WTC11 (cell line): ENCODE data around the gene IVNS1ABP. TPM values are rescaled to one million over a fixed set of nuclear protein-coding genes. Genes with fewer than 3 reads are reported as not detected.

Experiments
- ATAC-seq: fragments of 200-7000 bp; cut with Tn5 transposase; 2 replicates; pipeline ENCODE4 v1.10.0; 2021; ENCODE audit warnings: mild to moderate bottlenecking, moderate library complexity
- CTCF ChIA-PET: fragments of 300-600 bp; sonication (Branson Sonifier 250); formaldehyde crosslinking; loops from one replicate; lab custom pipeline; 2021; ENCODE audit warnings: antibody characterized with exemption; lab: Charles Lee
- POLR2A ChIA-PET: fragments of 350-600 bp; sonication (Branson Sonifier 250); formaldehyde crosslinking; loops from one replicate; lab custom pipeline; 2021; ENCODE audit warnings: antibody characterized with exemption; lab: Charles Lee
- DNase-seq: peaks from one replicate; pipeline ENCODE4 v3.0.0; 2021; ENCODE audit warnings: low spot score
- H3K27ac Mint-ChIP-seq: 2 replicates; pipeline ENCODE4 v1.8.0; 2021; ENCODE audit warnings: mixed read lengths
- H3K27me3 Mint-ChIP-seq: 2 replicates; pipeline ENCODE4 v1.8.0; 2021; ENCODE audit warnings: low read depth, mild to moderate bottlenecking, moderate library complexity, mixed read lengths
- H3K36me3 Mint-ChIP-seq: 2 replicates; pipeline ENCODE4 v1.8.0; 2021; ENCODE audit warnings: mixed read lengths
- H3K4me1 Mint-ChIP-seq: 2 replicates; pipeline ENCODE4 v1.8.0; 2022; ENCODE audit warnings: mixed read lengths
- H3K4me3 Mint-ChIP-seq: 2 replicates; pipeline ENCODE4 v1.8.0; 2021; ENCODE audit warnings: mild to moderate bottlenecking, moderate library complexity, mixed read lengths
- H3K9me3 Mint-ChIP-seq: 2 replicates; pipeline ENCODE4 v1.8.0; 2021; ENCODE audit warnings: mixed read lengths
- CREB1 ChIP-seq: sonication (generic); formaldehyde crosslinking; IDR thresholded peaks from 2 replicates; pipeline ENCODE4 v1.8.0; 2023; ENCODE audit warnings: mild to moderate bottlenecking, missing genetic modification reagents
- CREM ChIP-seq: sonication (generic); formaldehyde crosslinking; IDR thresholded peaks from 2 replicates; pipeline ENCODE4 v1.8.1; 2022; ENCODE audit warnings: mild to moderate bottlenecking, missing genetic modification reagents, moderate library complexity
- E2F1 ChIP-seq: sonication (generic); formaldehyde crosslinking; IDR thresholded peaks from 2 replicates; pipeline ENCODE4 v1.8.0; 2022; ENCODE audit warnings: mild to moderate bottlenecking, missing genetic modification reagents
- ESRRA ChIP-seq: sonication (generic); formaldehyde crosslinking; IDR thresholded peaks from 2 replicates; pipeline ENCODE4 v1.8.1; 2022; ENCODE audit warnings: mild to moderate bottlenecking, missing genetic modification reagents, borderline replicate concordance
- FOXP1 ChIP-seq: sonication (generic); formaldehyde crosslinking; IDR thresholded peaks from 2 replicates; pipeline ENCODE4 v1.8.0; 2022; ENCODE audit warnings: missing genetic modification reagents, mild to moderate bottlenecking, moderate library complexity, borderline replicate concordance
- FOXP4 ChIP-seq: sonication (generic); formaldehyde crosslinking; IDR thresholded peaks from 2 replicates; pipeline ENCODE4 v1.8.0; 2022; ENCODE audit warnings: mild to moderate bottlenecking, missing genetic modification reagents
- GABPB1 ChIP-seq: sonication (generic); formaldehyde crosslinking; IDR thresholded peaks from 2 replicates; pipeline ENCODE4 v1.8.1; 2023; ENCODE audit warnings: mild to moderate bottlenecking, missing genetic modification reagents
- GRHL2 ChIP-seq: fragments of 250-450 bp; sonication (Bioruptor Pico); IDR thresholded peaks from 2 replicates; pipeline ENCODE4 v1.8.0; 2022; ENCODE audit warnings: mild to moderate bottlenecking, moderate library complexity; ENCODE audit not compliant: insufficient replicate concordance, severe bottlenecking
- HMGA2 ChIP-seq: fragments of 250-450 bp; sonication (Bioruptor Pico); IDR thresholded peaks from 2 replicates; pipeline ENCODE4 v1.4.0; 2021; ENCODE audit warnings: mild to moderate bottlenecking, moderate library complexity
- HMGXB4 ChIP-seq: sonication (generic); formaldehyde crosslinking; IDR thresholded peaks from 2 replicates; pipeline ENCODE4 v1.8.1; 2023; ENCODE audit warnings: mild to moderate bottlenecking, moderate library complexity, missing genetic modification reagents
- MAX ChIP-seq: sonication (generic); formaldehyde crosslinking; IDR thresholded peaks from 2 replicates; pipeline ENCODE4 v1.8.0; 2022; ENCODE audit warnings: mild to moderate bottlenecking, missing genetic modification reagents
- NFE2L1 ChIP-seq: sonication (generic); formaldehyde crosslinking; IDR thresholded peaks from 2 replicates; pipeline ENCODE4 v1.8.1; 2023; ENCODE audit warnings: missing genetic modification reagents
- PREB ChIP-seq: sonication (generic); formaldehyde crosslinking; IDR thresholded peaks from 2 replicates; pipeline ENCODE4 v1.8.1; 2022; ENCODE audit warnings: mild to moderate bottlenecking, missing genetic modification reagents, moderate library complexity, borderline replicate concordance
- RORB ChIP-seq: fragments of 250-450 bp; sonication (Bioruptor Pico); IDR thresholded peaks from 2 replicates; pipeline ENCODE4 v1.9.0; 2021; ENCODE audit warnings: mild to moderate bottlenecking
- SMAD3 ChIP-seq: sonication (generic); formaldehyde crosslinking; IDR thresholded peaks from 2 replicates; pipeline ENCODE4 v1.8.0; 2022; ENCODE audit warnings: missing genetic modification reagents, mild to moderate bottlenecking, borderline replicate concordance
- SOX15 ChIP-seq: fragments of 250-450 bp; sonication (Bioruptor Pico); IDR thresholded peaks from 2 replicates; pipeline ENCODE4 v1.9.0; 2021; ENCODE audit warnings: mild to moderate bottlenecking
- SP1 ChIP-seq: sonication (generic); formaldehyde crosslinking; conservative IDR thresholded peaks from 2 replicates; pipeline ENCODE4 v1.8.1; 2022; ENCODE audit warnings: missing genetic modification reagents
- ZNF138 ChIP-seq: sonication (generic); formaldehyde crosslinking; conservative IDR thresholded peaks from 2 replicates; pipeline ENCODE4 v1.8.1; 2022; ENCODE audit warnings: mild to moderate bottlenecking, moderate library complexity, missing genetic modification reagents
- ZNF219 ChIP-seq: sonication (generic); formaldehyde crosslinking; IDR thresholded peaks from 2 replicates; pipeline ENCODE4 v1.8.0; 2023; ENCODE audit warnings: missing genetic modification reagents, mild to moderate bottlenecking, borderline replicate concordance
- ZNF263 ChIP-seq: sonication (generic); formaldehyde crosslinking; IDR thresholded peaks from 2 replicates; pipeline ENCODE4 v1.8.1; 2022; ENCODE audit warnings: low read depth, mild to moderate bottlenecking, moderate library complexity, missing genetic modification reagents
- ZNF671 ChIP-seq: fragments of 250-450 bp; sonication (Bioruptor Pico); IDR thresholded peaks from 2 replicates; pipeline ENCODE4 v1.8.0; 2021; ENCODE audit warnings: mild to moderate bottlenecking
- total RNA-seq: library from RNA; stranded (reverse); gene quantifications from 3 replicates; pipeline ENCODE4 v1.2.3, GENCODE V29; 2021

Gene IVNS1ABP
- total RNA-seq, 1 experiment from 2014 or later, result 159 TPM

GRCh38 chr1:185353124-185353523 is 36.1 kb upstream of the IVNS1ABP start:
- H3K4me3 Mint-ChIP-seq, result no peak overlapping the region
- POLR2A ChIA-PET, result no interaction called here
- no peak for DNase-seq
- 0 out of 2 replicates have a peak, but pooled peaks cover 2% of the 10 kb centered on the region for H3K9me3 Mint-ChIP-seq
- H3K36me3 Mint-ChIP-seq, result no peaks in the 10 kb centered on the region
- no peak for ATAC-seq
- H3K27me3 Mint-ChIP-seq, result no peaks in the 10 kb centered on the region
- TF ChIP-seq GRHL2 (CRISPR knock-in tag) (no peak), HMGA2 (no peak), HMGXB4 (CRISPR knock-in tag) (no peak), MAX (CRISPR knock-in tag) (no peak), RORB (CRISPR knock-in tag) (no peak), ZNF263 (CRISPR knock-in tag) (no peak), E2F1 (CRISPR knock-in tag) (no peak), ZNF671 (no peak), FOXP1 (CRISPR knock-in tag) (no peak), ZNF219 (CRISPR knock-in tag) (no peak), FOXP4 (CRISPR knock-in tag) (no peak), GABPB1 (CRISPR knock-in tag) (no peak), SOX15 (CRISPR knock-in tag) (no peak), CREB1 (CRISPR knock-in tag) (no peak), SP1 (no peak), ESRRA (CRISPR knock-in tag) (no peak), PREB (CRISPR knock-in tag) (no peak), SMAD3 (no peak), ZNF138 (CRISPR knock-in tag) (no peak)
- CTCF ChIA-PET, result interaction anchor here (1.2 kb wide), 1 partner anchor 243 kb away, joined by 3 read pairs; no protein-coding TSS in a partner anchor
- H3K4me1 Mint-ChIP-seq, result no peaks in the 10 kb centered on the region; the same call in 1 of the 2 replicates
- no peak overlapping the region for H3K27ac Mint-ChIP-seq

- DNase-seq, result no peak
- TF ChIP-seq ZNF671 (no peak), FOXP1 (CRISPR knock-in tag) (no peak), CREM (no peak), NFE2L1 (CRISPR knock-in tag) (no peak)
- TF ChIP-seq, all 79 proteins: peak for 0
- Mint-ChIP-seq H3K4me3 (no peak overlapping the region), H3K27me3 (no peaks in the 10 kb centered on the region), H3K27ac (no peak overlapping the region), H3K9me3 (no peaks in the 10 kb centered on the region), H3K4me1 (no peaks in the 10 kb centered on the region; the same call in 1 of the 2 replicates), H3K36me3 (no peaks in the 10 kb centered on the region)
- CTCF ChIA-PET, result interaction anchor here (0.7 to 1.2 kb wide), 2 partner anchors 34 to 244 kb away, joined by 3 read pairs; no protein-coding TSS in a partner anchor
- no peak for ATAC-seq
- POLR2A ChIA-PET, result no interaction called here
Measured at GRCh38 chr1:185351734-185352466, 34.9 kb upstream of the IVNS1ABP start.
